Thyroid gland (tissue), 4 donors: ENCODE results near the gene CEACAM4.

Experiments
- POLR2A ChIP-seq, 2 donors: fragments of 450-650 bp; IDR thresholded peaks; one replicate each; pipeline ENCODE4 v1.6.1; 2017; ENCODE audit warnings: antibody characterized with exemption in 2 of 2, mild to moderate bottlenecking in 2 of 2, moderate library complexity in 1 of 2
- TF ChIP-seq, protein P1 (sequence below), 6 experiments: fragments of 200-600 bp in 3 of 6; fragments of 450-650 bp in 3 of 6; sonication (generic) in 3 of 6; IDR thresholded peaks; one replicate each; pipeline ENCODE4 v1.5.1; 2016 to 2019; ENCODE audit warnings: antibody characterized with exemption in 6 of 6, mild to moderate bottlenecking in 2 of 6, inconsistent platforms in 1 of 6, moderate library complexity in 1 of 6

- TF ChIP-seq, protein P1, sequence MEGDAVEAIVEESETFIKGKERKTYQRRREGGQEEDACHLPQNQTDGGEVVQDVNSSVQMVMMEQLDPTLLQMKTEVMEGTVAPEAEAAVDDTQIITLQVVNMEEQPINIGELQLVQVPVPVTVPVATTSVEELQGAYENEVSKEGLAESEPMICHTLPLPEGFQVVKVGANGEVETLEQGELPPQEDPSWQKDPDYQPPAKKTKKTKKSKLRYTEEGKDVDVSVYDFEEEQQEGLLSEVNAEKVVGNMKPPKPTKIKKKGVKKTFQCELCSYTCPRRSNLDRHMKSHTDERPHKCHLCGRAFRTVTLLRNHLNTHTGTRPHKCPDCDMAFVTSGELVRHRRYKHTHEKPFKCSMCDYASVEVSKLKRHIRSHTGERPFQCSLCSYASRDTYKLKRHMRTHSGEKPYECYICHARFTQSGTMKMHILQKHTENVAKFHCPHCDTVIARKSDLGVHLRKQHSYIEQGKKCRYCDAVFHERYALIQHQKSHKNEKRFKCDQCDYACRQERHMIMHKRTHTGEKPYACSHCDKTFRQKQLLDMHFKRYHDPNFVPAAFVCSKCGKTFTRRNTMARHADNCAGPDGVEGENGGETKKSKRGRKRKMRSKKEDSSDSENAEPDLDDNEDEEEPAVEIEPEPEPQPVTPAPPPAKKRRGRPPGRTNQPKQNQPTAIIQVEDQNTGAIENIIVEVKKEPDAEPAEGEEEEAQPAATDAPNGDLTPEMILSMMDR (IDR thresholded peaks at IDR 0.05): no peak
- TF ChIP-seq POLR2A (IDR thresholded peaks at IDR 0.05): no peak
Observed at GRCh38 chr19:41616792-41617621, 9.9 kb downstream of the CEACAM4 start.
